H9 (cell line): ENCODE data around the gene GALE. TPM values are rescaled to one million over a fixed set of nuclear protein-coding genes. Genes with fewer than 3 reads are reported as not detected.

Experiments
- DNase-seq: peaks from one replicate; pipeline ENCODE4 v3.0.0-alpha.2; 2017
- H2AFZ ChIP-seq: one replicate; pipeline ENCODE4 v1.6.1; 2013; ENCODE audit warnings: mild to moderate bottlenecking, low read length, control low read depth, moderate library complexity
- H2AK5ac ChIP-seq: 2 replicates; pipeline ENCODE4 v1.6.1; 2013; ENCODE audit warnings: low read length, control low read depth, mixed read lengths; ENCODE audit not compliant: insufficient read length
- H2BK120ac ChIP-seq: one replicate; pipeline ENCODE4 v1.6.1; 2013; ENCODE audit warnings: low read depth, mild to moderate bottlenecking, low read length, control low read depth, inconsistent platforms; ENCODE audit not compliant: poor library complexity, severe bottlenecking
- H2BK12ac ChIP-seq: 2 replicates; pipeline ENCODE4 v1.6.1; 2013; ENCODE audit warnings: low read length, control low read depth, mixed read lengths, low read depth; ENCODE audit not compliant: insufficient read length
- H2BK15ac ChIP-seq: 2 replicates; pipeline ENCODE4 v1.6.1; 2013; ENCODE audit warnings: low read depth, low read length, control low read depth
- H2BK20ac ChIP-seq: one replicate; pipeline ENCODE4 v1.6.1; 2013; ENCODE audit warnings: low read depth, mild to moderate bottlenecking, low read length, control low read depth, inconsistent platforms; ENCODE audit not compliant: poor library complexity, severe bottlenecking
- H2BK5ac ChIP-seq: 2 replicates; pipeline ENCODE4 v1.6.1; 2013; ENCODE audit warnings: low read length, control low read depth, mixed read lengths; ENCODE audit not compliant: insufficient read length
- H3K14ac ChIP-seq: 2 replicates; pipeline ENCODE4 v1.6.1; 2013; ENCODE audit warnings: low read length, control low read depth; ENCODE audit not compliant: insufficient read depth
- H3K18ac ChIP-seq: 2 replicates; pipeline ENCODE4 v1.6.1; 2013; ENCODE audit warnings: low read depth, mild to moderate bottlenecking, mixed read lengths, low read length, control low read depth; ENCODE audit not compliant: insufficient read length
- H3K23ac ChIP-seq: 2 replicates; pipeline ENCODE4 v1.6.1; 2013; ENCODE audit warnings: low read length, control low read depth, mixed read lengths, low read depth; ENCODE audit not compliant: insufficient read length
- H3K23me2 ChIP-seq: 2 replicates; pipeline ENCODE4 v1.6.1; 2013; ENCODE audit warnings: low read depth, mild to moderate bottlenecking, mixed read lengths, low read length, control low read depth; ENCODE audit not compliant: insufficient read length, poor library complexity, severe bottlenecking
- H3K27ac ChIP-seq: 2 replicates; pipeline ENCODE4 v1.5.1; 2013; ENCODE audit warnings: low read length, control low read depth, mixed read lengths, low read depth; ENCODE audit not compliant: insufficient read length
- H3K27me3 ChIP-seq: 2 replicates; pipeline ENCODE4 v1.6.1; 2013; ENCODE audit warnings: low read length, control low read depth, inconsistent platforms; ENCODE audit not compliant: insufficient read depth
- H3K4ac ChIP-seq: 2 replicates; pipeline ENCODE4 v1.6.1; 2013; ENCODE audit warnings: low read depth, mild to moderate bottlenecking, control low read depth, inconsistent platforms, low read length, moderate library complexity
- H3K4me1 ChIP-seq: 2 replicates; pipeline ENCODE4 v1.6.1; 2013; ENCODE audit warnings: low read length, control low read depth, inconsistent platforms; ENCODE audit not compliant: insufficient read depth
- H3K4me2 ChIP-seq: 2 replicates; pipeline ENCODE4 v1.6.1; 2013; ENCODE audit warnings: low read length, control low read depth, mixed read lengths; ENCODE audit not compliant: insufficient read length, insufficient read depth
- H3K56ac ChIP-seq: 2 replicates; pipeline ENCODE4 v1.6.1; 2013; ENCODE audit warnings: low read depth, mild to moderate bottlenecking, mixed read lengths, low read length, control low read depth; ENCODE audit not compliant: insufficient read length
- H3K79me1 ChIP-seq: 2 replicates; pipeline ENCODE4 v1.6.1; 2013; ENCODE audit warnings: low read depth, mild to moderate bottlenecking, moderate library complexity, low read length, control low read depth, inconsistent platforms; ENCODE audit not compliant: insufficient read depth, poor library complexity, severe bottlenecking
- H3K79me2 ChIP-seq: 2 replicates; pipeline ENCODE4 v1.6.1; 2013; ENCODE audit warnings: low read length, control low read depth, inconsistent platforms; ENCODE audit not compliant: insufficient read depth
- H3K9ac ChIP-seq: 2 replicates; pipeline ENCODE4 v1.6.1; 2013; ENCODE audit warnings: low read length, control low read depth, mixed read lengths; ENCODE audit not compliant: insufficient read length; ENCODE audit errors: extremely low read depth
- H3K9me3 ChIP-seq: one replicate; pipeline ENCODE4 v1.6.1; 2013; ENCODE audit warnings: low read depth, low read length, inconsistent platforms; ENCODE audit not compliant: control insufficient read depth
- H3T11ph ChIP-seq: one replicate; pipeline ENCODE4 v1.6.1; 2013; ENCODE audit warnings: mild to moderate bottlenecking, low read length, control low read depth, inconsistent platforms
- H4K20me1 ChIP-seq: one replicate; pipeline ENCODE4 v1.6.1; 2013; ENCODE audit not compliant: control insufficient read depth, insufficient read length, insufficient read depth
- H4K5ac ChIP-seq: 2 replicates; pipeline ENCODE4 v1.6.1; 2013; ENCODE audit warnings: low read depth, mild to moderate bottlenecking, mixed read lengths, low read length, control low read depth; ENCODE audit not compliant: insufficient read length
- H4K8ac ChIP-seq: replicated peaks from 2 replicates; pipeline ENCODE4 v1.6.1; 2013; ENCODE audit warnings: low read length, control low read depth, mixed read lengths, low read depth; ENCODE audit not compliant: insufficient read length
- H4K91ac ChIP-seq: 2 replicates; pipeline ENCODE4 v1.6.1; 2013; ENCODE audit warnings: low read depth, mild to moderate bottlenecking, moderate library complexity, mixed read lengths, low read length, control low read depth; ENCODE audit not compliant: insufficient read length
- H3K27ac Mint-ChIP-seq, 3 experiments: 2 replicates in 2 of 3; 3 replicates in 1 of 3; pipeline ENCODE4 v1.8.0; 2020 to 2021; ENCODE audit warnings: mixed read lengths in 3 of 3, mild to moderate bottlenecking in 1 of 3, moderate library complexity in 1 of 3
- H3K27me3 Mint-ChIP-seq: 2 replicates; pipeline ENCODE4 v1.8.0; 2021; ENCODE audit warnings: low read depth, mild to moderate bottlenecking, moderate library complexity, mixed read lengths
- H3K36me3 Mint-ChIP-seq, 3 experiments: 2 replicates in 2 of 3; 3 replicates in 1 of 3; pipeline ENCODE4 v1.8.0; 2020 to 2021; ENCODE audit warnings: low read depth in 3 of 3, mixed read lengths in 3 of 3; ENCODE audit not compliant: insufficient read depth in 1 of 3
- H3K4me1 Mint-ChIP-seq, 2 experiments: 2 replicates each; pipeline ENCODE4 v1.8.0; 2020; ENCODE audit warnings: mixed read lengths in 2 of 2
- H3K4me3 Mint-ChIP-seq, 2 experiments: 2 replicates in 1 of 2; 3 replicates in 1 of 2; pipeline ENCODE4 v1.8.0; 2020 to 2021; ENCODE audit warnings: mild to moderate bottlenecking in 2 of 2, mixed read lengths in 2 of 2, moderate library complexity in 1 of 2
- H3K9me3 Mint-ChIP-seq, 2 experiments: 2 replicates in 1 of 2; 3 replicates in 1 of 2; pipeline ENCODE4 v1.8.0; 2020; ENCODE audit warnings: mild to moderate bottlenecking in 2 of 2, mixed read lengths in 2 of 2, moderate library complexity in 1 of 2
- total RNA-seq: library from RNA; stranded (reverse); gene quantifications from 2 replicates; pipeline ENCODE4 v1.2.1, GENCODE V29; 2021
- TF ChIP-seq, protein P1 (sequence below): fragments of 200-600 bp; sonication (generic); conservative IDR thresholded peaks from 3 replicates; pipeline ENCODE4 v1.8.0; 2021; ENCODE audit warnings: antibody characterized with exemption, mild to moderate bottlenecking

The GALE gene
- total RNA-seq, 1 experiment from 2014 or later = 36.0 TPM

DNA sequence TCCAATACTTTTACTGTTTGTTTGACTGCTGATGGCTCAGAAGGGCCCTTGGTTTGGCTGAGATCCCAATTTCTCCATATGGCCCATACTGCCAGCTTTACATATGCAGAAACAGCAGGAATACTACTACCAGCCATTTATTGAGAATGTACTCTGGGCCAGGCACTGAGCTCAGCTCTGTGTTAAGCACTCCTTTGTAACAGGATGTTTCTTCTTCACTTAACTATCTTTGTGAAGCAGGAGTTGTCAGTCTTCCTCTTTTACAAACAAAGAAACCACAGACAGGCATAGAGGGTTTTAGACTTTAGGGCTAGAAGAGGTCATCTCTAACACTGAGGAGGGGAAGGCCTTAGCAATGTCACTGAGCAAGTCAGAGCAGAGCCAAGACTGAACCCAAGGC is 16.4 kb upstream of the GALE start:
- no peak for DNase-seq
- H3K4ac ChIP-seq = no peak overlapping the region
- no peak overlapping the region for H2BK20ac ChIP-seq
- no peaks in the 10 kb centered on the region for H3K27me3 ChIP-seq
- no peak overlapping the region for H3K14ac ChIP-seq
- no peak overlapping the region for H4K5ac ChIP-seq
- Mint-ChIP-seq H3K9me3 (no peaks in the 10 kb centered on the region), H3K4me1 (no peaks in the 10 kb centered on the region), H3K27me3 (no peaks in the 10 kb centered on the region), H3K27ac (no peak overlapping the region), H3K4me3 (no peak overlapping the region), H3K36me3 (peaks cover 0 to 23% (median 6%) of the 10 kb centered on the region in 3 experiments; a peak in 6 of 7 replicates)
- TF ChIP-seq, protein P1, sequence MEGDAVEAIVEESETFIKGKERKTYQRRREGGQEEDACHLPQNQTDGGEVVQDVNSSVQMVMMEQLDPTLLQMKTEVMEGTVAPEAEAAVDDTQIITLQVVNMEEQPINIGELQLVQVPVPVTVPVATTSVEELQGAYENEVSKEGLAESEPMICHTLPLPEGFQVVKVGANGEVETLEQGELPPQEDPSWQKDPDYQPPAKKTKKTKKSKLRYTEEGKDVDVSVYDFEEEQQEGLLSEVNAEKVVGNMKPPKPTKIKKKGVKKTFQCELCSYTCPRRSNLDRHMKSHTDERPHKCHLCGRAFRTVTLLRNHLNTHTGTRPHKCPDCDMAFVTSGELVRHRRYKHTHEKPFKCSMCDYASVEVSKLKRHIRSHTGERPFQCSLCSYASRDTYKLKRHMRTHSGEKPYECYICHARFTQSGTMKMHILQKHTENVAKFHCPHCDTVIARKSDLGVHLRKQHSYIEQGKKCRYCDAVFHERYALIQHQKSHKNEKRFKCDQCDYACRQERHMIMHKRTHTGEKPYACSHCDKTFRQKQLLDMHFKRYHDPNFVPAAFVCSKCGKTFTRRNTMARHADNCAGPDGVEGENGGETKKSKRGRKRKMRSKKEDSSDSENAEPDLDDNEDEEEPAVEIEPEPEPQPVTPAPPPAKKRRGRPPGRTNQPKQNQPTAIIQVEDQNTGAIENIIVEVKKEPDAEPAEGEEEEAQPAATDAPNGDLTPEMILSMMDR = no peak
- H3K9ac ChIP-seq = no peak overlapping the region
- no peak overlapping the region for H3K27ac ChIP-seq
- H3K9me3 ChIP-seq = no peaks in the 10 kb centered on the region
- H4K91ac ChIP-seq = no peak overlapping the region
- H2AK5ac ChIP-seq = no peak overlapping the region
- no peak overlapping the region for H2BK12ac ChIP-seq
- H3T11ph ChIP-seq = no peak overlapping the region
- H2BK5ac ChIP-seq = no peak overlapping the region
- no peak overlapping the region for H2AFZ ChIP-seq
- no peaks in the 10 kb centered on the region for H4K20me1 ChIP-seq
- H3K4me2 ChIP-seq = no peak overlapping the region
- H2BK15ac ChIP-seq = no peak overlapping the region
- no peaks in the 10 kb centered on the region for H3K79me1 ChIP-seq
- no peak overlapping the region for H3K18ac ChIP-seq
- no peaks in the 10 kb centered on the region for H3K4me1 ChIP-seq
- H4K8ac ChIP-seq = no peak overlapping the region
- H3K23ac ChIP-seq = no peak overlapping the region
- H2BK120ac ChIP-seq = no peak overlapping the region
- no peaks in the 10 kb centered on the region for H3K23me2 ChIP-seq
- no peak overlapping the region for H3K56ac ChIP-seq
- no peaks in the 10 kb centered on the region for H3K79me2 ChIP-seq
